ENCODE measurements around the gene SUSD5. TPM values are rescaled to one million over a fixed set of nuclear protein-coding genes. Genes with fewer than 3 reads are reported as not detected.

Gene SUSD5
- total RNA-seq, 1 experiment from 2014 or later = 4.9 TPM

GRCh38 chr3:33246786-33247185 lies 28.2 kb upstream of the SUSD5 start:
- Histone ChIP-seq H2BK12ac (ENCODE audit: insufficient read length, low read depth, low read length) (no peak overlapping the region), H4K5ac (ENCODE audit: insufficient read length, low read depth, low read length) (no peak overlapping the region), H2AK5ac (ENCODE audit: insufficient read length, low read length) (no peak overlapping the region), H4K91ac (ENCODE audit: insufficient read length, low read depth, low read length) (no peak overlapping the region), H3K18ac (ENCODE audit: insufficient read length, low read depth, low read length) (no peak overlapping the region), H3K27me3 (ENCODE audit: insufficient read depth, low read length) (no peaks in the 10 kb centered on the region), H3K79me2 (ENCODE audit: insufficient read depth, low read length) (no peaks in the 10 kb centered on the region), H2AFZ (ENCODE audit: low read length) (no peak overlapping the region), H2BK120ac (ENCODE audit: low read depth, low read length, poor library complexity, severe bottlenecking) (no peak overlapping the region), H3K9ac (ENCODE audit: extremely low read depth, insufficient read length, low read length) (no peak overlapping the region), H2BK5ac (ENCODE audit: insufficient read length, low read length) (no peak overlapping the region), H4K8ac (replicated peaks; ENCODE audit: insufficient read length, low read depth, low read length) (no peak overlapping the region), H3K14ac (ENCODE audit: insufficient read depth, low read length) (no peak overlapping the region), H3K4ac (ENCODE audit: low read depth, low read length) (no peak overlapping the region), H3K23me2 (ENCODE audit: insufficient read length, low read depth, low read length, poor library complexity, severe bottlenecking) (no peaks in the 10 kb centered on the region), H3K56ac (ENCODE audit: insufficient read length, low read depth, low read length) (no peak overlapping the region), H2BK20ac (ENCODE audit: low read depth, low read length, poor library complexity, severe bottlenecking) (no peak overlapping the region), H3K9me3 (ENCODE audit: control insufficient read depth, low read depth, low read length) (no peaks in the 10 kb centered on the region), H3K4me2 (ENCODE audit: insufficient read depth, insufficient read length, low read length) (no peak overlapping the region), H3K4me1 (ENCODE audit: insufficient read depth, low read length) (no peaks in the 10 kb centered on the region), H3K79me1 (ENCODE audit: insufficient read depth, low read depth, low read length, poor library complexity, severe bottlenecking) (no peaks in the 10 kb centered on the region), H3K27ac (ENCODE audit: insufficient read length, low read depth, low read length) (no peak overlapping the region), H3T11ph (ENCODE audit: low read length) (no peak overlapping the region), H3K23ac (ENCODE audit: insufficient read length, low read depth, low read length) (no peak overlapping the region), H2BK15ac (ENCODE audit: low read depth, low read length) (no peak overlapping the region), H4K20me1 (ENCODE audit: control insufficient read depth, insufficient read depth, insufficient read length) (no peaks in the 10 kb centered on the region)
- Mint-ChIP-seq H3K27me3 (ENCODE audit: low read depth) (peaks cover 2% of the 10 kb centered on the region), H3K4me1 (peaks cover 0 to 10% of the 10 kb centered on the region in 2 experiments; a peak in 2 of 4 replicates), H3K36me3 (ENCODE audit: insufficient read depth in 1 of 3, low read depth in 3 of 3) (no peaks in the 10 kb centered on the region), H3K27ac (no peak overlapping the region; a peak in 1 of 7 replicates), H3K4me3 (no peak overlapping the region), H3K9me3 (no peaks in the 10 kb centered on the region)
- no peak for TF ChIP-seq CTCF (conservative IDR thresholded peaks at IDR 0.05)
- DNase-seq = no peak
